Kidney glomerular epithelial cell (primary cell): Measurements from ENCODE around the gene TCF7L2.

Experiments
- DNase-seq: peaks from one replicate; lab custom pipeline; 2025; lab: John Stamatoyannopoulos, UW

The TCF7L2 gene

DNA sequence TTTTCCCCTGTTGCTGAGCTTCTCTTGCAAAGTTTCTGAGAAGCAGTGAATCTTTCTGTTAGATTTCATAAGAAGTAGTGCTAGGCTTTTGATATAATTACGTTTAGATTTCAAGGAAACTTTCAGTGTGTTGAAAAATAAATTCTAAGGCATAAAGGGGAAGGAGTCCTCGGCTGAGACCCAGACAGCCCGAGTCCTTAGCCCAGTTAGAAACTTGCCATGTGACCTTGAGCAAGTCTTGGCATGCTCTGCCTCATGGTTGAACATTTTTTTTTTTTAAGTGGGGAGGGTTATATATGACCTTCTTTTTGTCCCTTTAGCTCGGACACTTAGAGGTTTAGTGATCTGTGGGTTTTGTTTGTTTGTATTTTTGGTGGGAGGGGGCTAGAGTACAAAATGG, 117.5 kb downstream of the TCF7L2 start:
- DNase-seq: no peak

DNA sequence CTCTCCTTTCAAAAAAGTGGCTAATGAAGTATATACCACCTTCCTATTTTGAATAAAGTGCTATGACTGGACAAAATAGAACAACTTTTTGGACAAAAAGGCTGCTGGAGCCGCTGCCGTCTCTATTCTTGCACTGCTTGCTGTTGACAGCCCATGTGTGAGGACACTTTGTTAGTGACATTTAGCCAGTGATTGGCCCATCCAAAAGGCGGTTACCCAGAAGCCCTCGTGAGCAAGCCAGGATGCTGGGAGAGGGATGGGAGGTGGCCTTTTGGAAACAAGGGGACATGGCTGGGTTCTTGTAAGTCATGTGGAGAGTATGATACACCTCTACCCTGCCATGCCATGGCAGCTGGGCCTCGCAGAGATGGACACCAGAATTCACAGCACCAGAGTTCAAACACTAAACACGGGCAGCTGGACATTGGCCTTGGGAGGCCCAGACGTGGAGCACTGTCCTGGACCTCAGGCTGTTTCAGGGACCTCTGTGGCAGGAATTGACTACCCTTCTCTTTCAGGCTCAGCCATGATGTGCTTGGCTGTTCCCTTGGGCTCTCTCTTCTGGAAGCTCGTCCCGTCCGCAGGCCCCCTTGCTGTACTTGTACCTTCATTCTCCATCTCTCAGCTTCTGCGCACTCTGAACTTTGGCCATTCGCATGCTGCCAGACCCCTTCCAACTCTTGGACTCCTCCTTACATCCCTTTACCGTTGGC, 118.3 kb downstream of the TCF7L2 start:
- no peak for DNase-seq

DNA sequence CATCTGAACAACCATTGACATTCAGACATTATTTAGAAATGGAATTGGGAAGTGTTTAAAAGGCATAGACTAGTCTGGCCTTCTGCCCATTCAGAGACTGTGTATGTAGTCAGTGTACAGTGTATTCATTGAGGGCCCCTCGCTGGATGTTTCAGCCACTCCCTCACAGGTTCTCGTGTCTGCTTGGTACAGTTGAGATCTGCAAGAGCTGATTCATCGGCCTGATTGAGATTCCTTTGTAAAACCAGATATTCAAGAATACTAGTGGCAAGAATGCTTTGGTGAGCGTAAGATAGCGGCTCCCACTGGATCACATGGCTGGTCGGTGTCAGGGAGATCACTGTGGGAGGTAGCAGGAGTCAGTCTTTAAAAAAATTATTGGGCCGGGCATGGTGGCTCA, 119.5 kb downstream of the TCF7L2 start:
- DNase-seq: no peak

DNA sequence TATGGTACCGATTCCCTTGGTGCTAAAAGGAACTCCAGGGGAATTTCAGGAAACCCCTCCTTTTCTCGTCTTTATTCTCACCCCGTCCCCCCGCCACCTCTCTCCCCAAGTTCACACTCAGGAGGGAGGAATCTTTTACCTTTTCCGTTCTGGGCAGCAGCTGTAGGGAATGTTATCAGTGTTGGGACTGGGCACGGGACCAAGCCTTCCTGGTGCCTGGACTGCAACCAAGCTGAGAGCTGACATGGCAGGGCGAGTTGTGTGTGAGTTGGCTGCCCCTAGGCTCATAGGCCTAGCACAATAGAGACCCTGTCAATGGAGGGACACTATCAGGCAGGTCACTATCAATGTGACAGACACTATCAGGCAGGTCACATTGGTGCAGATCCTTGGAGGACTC, 121.4 kb downstream of the TCF7L2 start:
- DNase-seq: no peak

DNA sequence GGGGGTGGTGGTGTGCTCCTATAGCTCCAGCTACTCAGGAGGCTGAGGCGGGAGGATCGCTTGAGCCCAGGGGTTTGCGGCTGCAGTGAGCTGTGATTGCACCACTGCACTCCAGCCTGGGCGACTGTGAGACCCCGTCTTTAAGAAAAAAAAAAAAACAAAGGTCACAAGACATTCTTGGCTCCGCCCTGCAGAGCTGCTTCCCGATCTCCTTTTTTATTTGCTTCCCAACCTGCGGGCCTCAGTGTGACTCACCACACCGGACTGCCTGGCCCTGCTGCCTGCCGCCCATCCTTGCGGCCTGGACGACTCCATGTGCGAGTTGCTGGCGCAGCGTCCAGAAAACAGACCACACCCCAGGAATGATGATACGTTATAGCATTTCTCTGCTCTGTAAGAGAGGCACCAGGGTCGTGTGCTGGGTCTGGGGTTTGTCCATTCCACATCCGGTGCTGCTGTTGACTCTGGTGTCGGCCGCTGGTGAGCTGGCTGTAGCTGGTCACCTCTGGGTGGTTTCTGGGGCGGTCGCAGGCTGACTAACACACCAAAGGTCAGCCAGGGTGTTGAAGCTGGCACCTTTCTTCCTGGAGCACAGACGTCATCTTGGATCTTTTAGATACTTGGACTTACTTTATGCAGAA, 123.6 kb downstream of the TCF7L2 start:
- peak; percentile 99 for DNase-seq

DNA sequence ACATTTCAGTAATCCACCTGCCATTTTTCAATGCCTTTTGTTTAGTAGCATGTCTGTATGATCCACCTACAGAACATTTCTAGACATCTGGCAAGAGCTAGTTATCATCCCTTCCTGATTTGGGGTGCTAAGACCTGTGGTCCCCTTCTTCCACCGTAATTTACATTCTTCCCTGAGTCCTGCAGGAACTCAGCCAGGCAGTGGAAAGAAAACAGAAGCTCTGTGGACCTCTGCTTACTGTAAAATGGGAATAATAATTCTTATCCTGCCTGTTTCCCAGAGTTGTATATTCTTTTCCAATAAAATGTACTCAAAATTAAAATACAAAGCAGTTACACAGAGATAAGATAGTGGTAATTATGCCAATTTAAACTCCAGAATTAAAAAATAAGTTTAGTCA, 126.9 kb downstream of the TCF7L2 start:
- no peak for DNase-seq

DNA sequence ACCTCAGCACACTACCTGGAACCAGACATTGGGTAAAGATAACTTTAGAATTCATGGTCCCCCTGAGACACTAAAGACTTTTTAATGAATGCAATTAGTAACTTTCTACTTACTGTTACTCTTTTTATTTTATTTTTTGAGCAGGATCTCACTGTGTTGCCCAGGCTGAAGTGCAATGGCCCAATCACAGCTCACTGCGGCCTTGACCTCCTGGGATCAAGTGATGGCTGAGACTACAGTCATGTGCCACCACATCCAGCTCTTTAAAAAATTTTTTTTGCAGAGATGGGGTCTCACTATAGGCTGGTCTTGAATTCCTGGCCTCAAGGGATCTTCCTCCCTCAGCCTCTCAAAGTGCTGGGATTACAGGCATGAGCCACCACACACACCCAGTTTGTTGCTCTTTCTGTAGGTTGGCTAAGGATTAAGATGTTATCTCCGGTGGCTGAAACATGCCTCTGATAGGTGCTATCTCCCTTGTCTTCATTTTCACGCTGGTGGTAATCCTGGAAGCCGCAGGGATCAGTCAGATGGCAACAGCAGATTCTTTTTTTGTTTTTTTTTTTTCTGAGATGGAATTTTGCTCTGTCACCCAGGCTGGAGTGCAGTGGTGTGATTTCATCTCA, 128.3 kb downstream of the TCF7L2 start:
- no peak for DNase-seq

DNA sequence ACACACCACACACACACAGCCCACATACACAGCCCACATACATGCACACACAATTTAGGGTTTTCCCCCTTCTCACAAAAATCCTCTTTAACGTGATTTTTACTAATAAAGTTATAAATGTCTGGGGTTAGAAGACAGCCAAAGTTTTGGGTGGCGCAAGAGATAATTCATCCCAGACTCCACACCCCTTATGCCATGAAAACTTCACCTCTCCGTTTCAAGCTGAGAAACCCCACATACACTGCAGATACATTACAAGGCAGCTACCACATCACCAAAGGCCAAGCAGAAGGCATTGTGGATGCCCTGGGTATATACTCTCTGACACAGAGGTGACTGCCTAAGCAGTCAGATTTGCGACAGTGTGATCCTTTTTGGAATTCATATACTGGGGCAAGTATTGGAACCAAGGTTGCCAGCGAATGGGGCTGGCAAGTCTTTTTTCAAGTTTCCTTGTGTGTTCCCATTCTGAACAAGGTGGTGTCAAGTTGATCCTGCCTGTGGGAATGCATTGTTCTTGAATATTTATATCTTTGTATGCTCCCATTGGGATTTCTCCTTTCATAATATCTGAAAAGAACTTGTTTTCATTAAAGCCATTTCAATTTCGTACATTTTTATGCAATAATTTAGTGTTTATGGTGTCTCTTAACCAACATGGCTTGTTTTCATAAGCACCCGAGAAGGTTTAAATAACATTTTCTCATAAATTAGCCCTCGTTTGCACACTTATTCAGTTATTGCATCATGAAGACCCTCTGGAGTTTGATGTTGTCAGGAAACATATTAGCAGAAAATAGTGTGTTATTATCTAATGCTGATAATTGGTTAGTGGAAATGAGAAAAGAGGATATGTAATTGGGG, 130.2 kb downstream of the TCF7L2 start:
- DNase-seq: no peak

DNA sequence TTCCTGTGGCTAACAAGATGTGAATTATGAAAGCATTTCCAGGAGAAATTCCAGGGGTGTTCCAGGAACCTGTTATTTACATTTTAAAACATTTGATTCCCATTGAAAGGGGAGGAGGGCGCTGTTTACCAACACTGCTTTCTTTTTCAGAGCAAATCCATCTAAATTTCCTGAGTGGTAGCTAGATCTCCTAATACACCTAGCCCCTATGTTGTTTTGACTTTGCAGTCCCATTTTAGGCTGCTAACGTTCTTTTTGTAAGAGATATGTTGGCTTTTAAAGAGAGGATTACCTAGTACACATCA, 130.8 kb downstream of the TCF7L2 start:
- no peak for DNase-seq

DNA sequence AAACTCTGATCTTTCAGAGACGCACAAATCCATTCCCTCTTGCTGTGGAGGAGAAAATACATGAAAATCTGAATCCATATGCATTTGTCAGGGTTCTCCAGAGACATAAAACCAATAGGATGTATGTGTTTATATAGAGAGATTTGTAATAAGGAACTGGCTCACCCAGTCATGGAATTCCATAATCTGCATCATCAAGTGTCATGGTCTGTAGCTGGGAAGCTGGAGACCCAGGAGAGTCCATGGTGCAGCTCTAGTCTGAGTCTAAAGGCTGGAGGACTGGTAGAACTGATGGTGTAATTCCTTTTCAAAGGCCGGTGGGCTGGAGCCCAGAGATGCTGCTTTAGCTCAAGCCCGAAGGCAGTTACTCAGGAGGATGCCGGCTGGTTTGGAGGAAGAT, 134.0 kb downstream of the TCF7L2 start:
- DNase-seq: no peak

DNA sequence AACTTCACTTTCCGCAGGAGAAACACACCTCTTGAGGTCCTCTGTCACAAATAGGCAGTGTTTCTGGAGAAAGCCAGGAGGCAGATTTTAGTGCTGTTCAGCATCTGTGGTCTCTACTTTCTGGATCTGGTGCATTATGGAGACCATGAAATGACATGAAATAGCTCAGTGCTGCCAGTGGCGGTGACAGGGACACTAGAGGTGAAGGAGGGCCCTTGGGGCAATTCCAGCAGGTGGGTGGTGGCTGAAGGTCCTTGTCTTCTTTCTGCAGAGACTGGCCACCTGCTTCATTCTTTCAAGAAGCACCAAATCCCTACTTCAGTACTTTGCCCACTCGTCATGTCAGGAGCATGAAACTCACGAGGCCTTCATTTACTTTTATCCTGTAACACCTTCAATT, 135.7 kb downstream of the TCF7L2 start:
- DNase-seq: no peak

DNA sequence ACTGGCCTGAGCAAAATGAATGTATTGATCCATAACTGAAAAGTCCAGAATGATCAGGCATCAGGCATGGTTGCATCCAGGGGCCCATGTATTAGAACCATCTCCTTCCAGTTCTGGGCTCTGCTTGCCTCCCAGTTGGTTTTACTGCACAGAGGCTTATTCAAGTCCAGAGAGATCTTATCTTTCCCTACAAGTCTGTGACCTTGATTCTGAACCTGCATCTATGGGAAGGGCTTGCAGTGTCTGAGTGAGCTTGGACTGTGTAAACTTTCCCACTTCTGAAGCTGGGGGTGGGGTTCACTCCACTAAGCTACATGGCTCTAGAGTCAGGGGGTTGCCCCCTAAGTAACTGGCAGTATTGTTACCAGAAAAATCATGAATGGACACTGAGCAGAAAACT, 136.2 kb downstream of the TCF7L2 start:
- DNase-seq: no peak

DNA sequence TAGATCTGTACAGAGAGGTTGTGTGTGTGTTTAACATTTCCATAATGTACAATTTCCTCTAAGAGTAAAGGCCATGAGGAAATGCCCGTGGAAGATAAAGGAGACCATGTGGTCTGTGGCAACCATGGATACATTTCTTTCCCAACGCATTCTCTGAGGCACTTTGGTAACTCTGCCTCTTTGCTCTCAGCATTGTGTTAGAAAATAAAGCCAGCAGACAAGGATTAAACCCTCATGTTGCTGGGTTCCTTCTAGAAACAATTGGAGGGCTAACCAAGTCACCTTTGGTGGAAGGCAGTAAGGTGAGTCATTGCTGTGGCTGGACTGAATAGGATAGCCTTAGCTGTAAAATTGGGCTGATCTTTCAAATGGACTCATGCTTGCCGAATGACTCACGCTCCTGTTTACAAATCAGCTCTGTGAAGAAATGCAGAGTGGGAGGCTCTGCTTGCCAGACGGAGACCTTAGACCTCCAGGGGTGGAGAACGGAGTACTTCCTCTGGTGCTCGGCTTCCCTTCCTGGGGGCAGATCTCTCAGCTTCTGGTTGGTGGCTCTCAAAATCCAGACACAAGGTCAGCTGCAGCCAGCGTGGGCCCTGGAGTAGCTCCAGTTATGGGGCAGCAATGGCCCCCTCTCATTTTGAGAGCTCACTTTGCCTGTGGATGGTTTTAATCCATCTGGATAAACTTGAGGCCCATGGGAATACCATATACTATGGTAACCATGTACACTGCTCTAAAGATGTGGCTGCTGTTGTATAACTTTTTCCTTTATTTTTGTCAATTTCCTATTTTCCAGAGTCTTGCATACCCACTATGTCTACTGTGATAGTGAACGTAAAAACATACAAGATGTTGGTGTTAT, 137.3 kb downstream of the TCF7L2 start:
- peak; percentile 98 for DNase-seq

DNA sequence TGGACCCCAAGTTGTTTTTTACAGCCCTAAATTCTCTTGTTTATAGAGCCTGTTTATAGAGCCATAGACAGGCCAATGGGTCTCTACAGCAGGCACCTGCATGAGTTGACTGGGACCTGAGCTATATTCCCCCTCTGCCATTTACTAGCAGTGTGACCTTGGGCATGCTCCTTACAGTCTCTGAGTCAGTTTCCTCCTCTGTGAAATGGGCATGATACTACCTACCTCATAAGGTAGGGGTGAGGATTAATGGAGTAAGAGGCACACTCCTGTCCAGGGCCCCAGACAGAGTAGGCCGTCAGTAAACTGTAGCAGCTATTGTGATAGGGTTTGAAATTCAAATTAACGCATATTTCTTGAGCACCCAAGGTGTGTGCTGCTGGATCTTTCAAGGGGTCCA, 138.1 kb downstream of the TCF7L2 start:
- no peak for DNase-seq

DNA sequence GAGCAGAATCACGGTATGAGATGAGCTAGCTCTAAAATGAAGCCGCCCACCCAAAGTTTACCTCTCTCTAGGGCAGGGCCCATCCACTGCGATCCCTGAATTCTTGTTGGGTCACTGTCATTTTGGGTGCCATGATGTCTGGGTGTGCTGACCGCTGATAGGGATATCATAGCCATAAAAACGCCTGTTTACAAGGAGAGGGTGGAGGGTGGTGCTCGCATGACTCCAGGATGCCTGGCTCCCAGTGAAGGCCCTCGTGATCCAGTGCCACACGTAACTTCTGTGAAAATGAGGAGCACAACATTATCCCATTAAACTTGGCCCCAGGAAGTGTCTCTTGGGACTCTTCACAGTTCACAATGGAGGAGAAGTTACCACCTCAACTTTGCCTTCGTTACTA, 139.5 kb downstream of the TCF7L2 start:
- DNase-seq: no peak

DNA sequence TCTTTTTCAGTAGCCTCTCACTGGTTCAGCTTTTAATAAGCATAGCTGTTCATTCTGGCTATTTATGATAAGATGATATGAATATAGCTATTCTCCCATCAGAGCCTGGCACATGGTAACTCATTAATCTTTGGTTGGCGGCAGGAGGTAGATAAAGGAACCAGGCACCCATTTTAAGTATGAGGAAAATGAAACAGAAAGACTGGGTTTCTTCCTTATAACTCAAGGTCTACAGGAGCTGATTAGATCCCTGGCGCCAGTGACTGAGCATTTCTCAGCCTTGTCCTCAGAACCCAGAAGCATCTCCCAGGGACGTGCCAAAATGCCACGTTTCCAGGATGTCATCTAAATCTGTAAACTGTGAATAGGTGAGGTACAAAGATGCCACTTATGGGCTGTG, 141.9 kb downstream of the TCF7L2 start:
- no peak for DNase-seq

DNA sequence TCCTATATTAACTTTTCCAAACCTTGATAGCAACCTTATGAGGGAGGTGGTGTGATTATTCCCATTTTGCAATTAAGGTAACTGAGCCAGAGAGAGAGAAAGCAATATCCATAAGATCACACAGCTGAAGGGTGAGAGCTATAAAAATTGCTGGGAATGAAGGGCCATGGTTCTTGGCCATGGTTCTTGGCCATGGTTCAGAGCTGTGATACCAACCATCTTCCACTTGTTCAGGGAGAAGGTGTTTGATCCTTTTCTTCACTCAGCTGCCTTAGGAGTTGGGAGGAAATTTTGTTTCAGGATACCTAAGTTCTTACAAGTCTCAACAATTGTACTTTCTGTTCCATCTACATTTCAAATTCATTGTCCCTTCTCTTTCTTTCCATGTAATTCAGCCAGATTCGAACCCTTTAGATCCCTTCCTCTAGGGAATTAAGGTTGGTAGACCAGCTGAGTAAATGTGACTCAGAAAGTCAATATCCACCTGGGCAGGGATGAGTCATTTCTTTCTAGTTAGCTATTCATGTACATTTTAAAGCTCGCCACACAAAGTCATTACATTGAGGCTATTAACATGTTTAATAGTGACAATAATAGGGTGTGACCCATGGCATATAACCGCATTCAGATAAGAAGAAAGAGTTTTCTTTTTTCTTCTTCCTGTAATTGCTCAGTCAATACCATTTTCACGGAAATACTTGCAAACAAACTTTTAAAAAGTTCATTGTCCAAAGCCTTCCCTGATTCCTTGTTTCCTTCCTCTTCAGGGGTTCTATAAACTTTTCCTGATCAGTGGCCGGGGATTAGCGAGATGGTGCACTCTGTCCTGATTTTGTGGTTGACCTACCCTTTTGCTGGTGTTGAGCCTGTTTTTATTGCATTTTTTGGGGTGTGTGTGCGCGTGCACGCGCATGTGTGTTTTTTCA, 143.4 kb downstream of the TCF7L2 start:
- DNase-seq: peak; percentile 26

DNA sequence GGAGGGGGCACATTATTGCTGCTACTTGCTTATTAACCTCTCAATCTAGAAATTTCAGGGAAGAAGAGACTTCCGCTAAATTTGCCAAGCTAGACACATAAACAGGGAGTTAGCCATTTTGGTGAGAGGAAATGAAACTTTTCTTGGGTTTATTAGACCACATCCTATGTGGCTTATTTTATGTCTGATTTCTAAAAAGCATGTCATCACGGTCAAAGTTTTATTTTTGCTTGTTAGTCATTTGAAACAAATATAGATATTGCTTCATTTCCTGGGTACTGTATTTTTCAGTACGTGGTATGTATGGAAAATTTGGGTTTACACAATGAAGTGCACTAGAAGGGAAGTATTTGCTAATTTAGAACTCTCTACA, 144.1 kb downstream of the TCF7L2 start:
- no peak for DNase-seq

DNA sequence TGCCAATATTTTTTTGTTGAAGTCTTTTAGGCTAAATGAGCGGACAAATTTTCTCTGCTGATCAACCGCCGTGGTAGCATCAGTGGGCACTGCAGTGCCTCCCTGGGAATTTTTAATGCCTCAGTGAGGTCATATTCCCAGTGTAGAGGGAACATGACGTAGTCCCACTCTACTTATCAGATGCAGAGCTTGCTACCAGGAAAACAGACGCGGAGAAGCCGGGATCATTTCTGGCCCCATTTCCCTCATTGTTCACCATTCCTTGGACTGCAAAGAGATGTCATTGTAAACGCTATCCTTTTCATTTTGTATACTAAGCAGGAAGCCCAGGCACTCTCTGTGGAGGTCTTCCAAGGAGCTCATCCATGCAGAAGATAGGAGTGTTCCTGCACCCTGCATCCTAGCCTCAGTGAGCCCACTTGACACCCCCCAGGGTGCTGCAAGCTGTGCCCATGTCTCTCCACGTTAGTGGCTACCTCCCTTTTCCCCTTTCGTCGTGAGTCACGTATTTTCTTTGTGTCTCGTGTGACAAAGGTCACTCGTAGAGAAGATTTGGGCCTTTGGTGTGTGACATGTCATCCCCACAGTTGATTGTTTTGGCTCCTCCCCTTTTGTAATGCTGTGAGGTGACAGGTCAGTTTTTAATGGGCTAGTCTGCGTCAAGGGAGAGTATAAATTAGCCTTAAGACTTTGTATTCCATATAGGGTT, 145.5 kb downstream of the TCF7L2 start:
- DNase-seq: no peak
